GM12891 (cell line): ENCODE measurements around the gene HELZ.
"Not testable (repeated sequence)": the region's sequence is repeated elsewhere in the genome, so short reads cannot be mapped to it uniquely, and the experiment has no call there.

Experiments used
- PAX5 ChIP-seq: IDR thresholded peaks from 2 replicates; pipeline ENCODE4 v1.6.1; 2011; ENCODE audit warnings: low read length, moderate library complexity, mild to moderate bottlenecking; ENCODE audit not compliant: insufficient read depth, severe bottlenecking
- POLR2A ChIP-seq: IDR thresholded peaks from 2 replicates; pipeline ENCODE4 v1.6.1; 2011; ENCODE audit warnings: low read depth, low read length, control low read depth
- POLR2AphosphoS5 ChIP-seq: IDR thresholded peaks from 2 replicates; pipeline ENCODE4 v1.6.1; 2011; ENCODE audit warnings: low read depth, low read length, control low read depth
- POU2F2 ChIP-seq: IDR thresholded peaks from 2 replicates; pipeline ENCODE4 v1.6.1; 2011; ENCODE audit warnings: low read depth, mild to moderate bottlenecking, control low read depth, low read length, moderate library complexity
- SPI1 ChIP-seq: IDR thresholded peaks from 2 replicates; pipeline ENCODE4 v1.6.1; 2011; ENCODE audit warnings: low read depth, low read length, control low read depth
- TAF1 ChIP-seq: IDR thresholded peaks from 2 replicates; pipeline ENCODE4 v1.6.1; 2011; ENCODE audit warnings: low read depth, low read length, control low read depth

DNA sequence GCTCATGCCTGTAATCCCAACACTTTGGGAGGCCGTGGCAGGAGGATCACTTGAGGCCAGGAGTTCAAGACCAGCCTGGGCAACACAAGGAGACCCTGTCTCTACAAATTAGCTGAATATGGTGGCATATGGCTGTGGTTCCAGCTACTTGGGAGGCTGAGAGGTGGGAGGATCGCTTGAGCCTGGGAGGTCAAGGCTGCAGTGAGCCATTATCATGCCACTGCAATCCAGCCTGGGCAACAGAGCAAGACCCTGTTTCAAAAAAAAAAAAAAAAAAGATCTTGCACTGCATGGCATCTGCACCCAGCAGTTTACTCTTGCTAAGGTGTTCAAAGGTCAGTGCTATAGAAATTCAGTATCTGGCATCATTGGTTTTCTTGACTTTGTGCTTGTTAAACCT, 26.2 kb upstream of the HELZ start:
- TF ChIP-seq POLR2A, TAF1, POLR2AphosphoS5, POU2F2, SPI1, PAX5: not testable (repeated sequence)
